ENCODE results near the gene DOCK1.
A peak's percentile ranks its signal among the peaks of the same experiment; 100 is the strongest.

The DOCK1 gene

GRCh38 chr10:127417686-127418401, 512.6 kb downstream of the DOCK1 start:
- TF ChIP-seq, protein P1, sequence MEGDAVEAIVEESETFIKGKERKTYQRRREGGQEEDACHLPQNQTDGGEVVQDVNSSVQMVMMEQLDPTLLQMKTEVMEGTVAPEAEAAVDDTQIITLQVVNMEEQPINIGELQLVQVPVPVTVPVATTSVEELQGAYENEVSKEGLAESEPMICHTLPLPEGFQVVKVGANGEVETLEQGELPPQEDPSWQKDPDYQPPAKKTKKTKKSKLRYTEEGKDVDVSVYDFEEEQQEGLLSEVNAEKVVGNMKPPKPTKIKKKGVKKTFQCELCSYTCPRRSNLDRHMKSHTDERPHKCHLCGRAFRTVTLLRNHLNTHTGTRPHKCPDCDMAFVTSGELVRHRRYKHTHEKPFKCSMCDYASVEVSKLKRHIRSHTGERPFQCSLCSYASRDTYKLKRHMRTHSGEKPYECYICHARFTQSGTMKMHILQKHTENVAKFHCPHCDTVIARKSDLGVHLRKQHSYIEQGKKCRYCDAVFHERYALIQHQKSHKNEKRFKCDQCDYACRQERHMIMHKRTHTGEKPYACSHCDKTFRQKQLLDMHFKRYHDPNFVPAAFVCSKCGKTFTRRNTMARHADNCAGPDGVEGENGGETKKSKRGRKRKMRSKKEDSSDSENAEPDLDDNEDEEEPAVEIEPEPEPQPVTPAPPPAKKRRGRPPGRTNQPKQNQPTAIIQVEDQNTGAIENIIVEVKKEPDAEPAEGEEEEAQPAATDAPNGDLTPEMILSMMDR (IDR thresholded peaks at IDR 0.05; ENCODE audit: low read depth, low read length), result no peak
- no peak overlapping the region for H3K4me3 ChIP-seq (replicated peaks in 1 of 2; ENCODE audit: low read depth in 2 of 2, low read length in 2 of 2)
- no peak for DNase-seq (ENCODE audit: low read depth in 2 of 2)

- TF ChIP-seq, protein P1 (IDR thresholded peaks at IDR 0.05; ENCODE audit: low read depth, low read length), result no peak
- DNase-seq (ENCODE audit: low read depth in 2 of 2), result no peak
- no peak overlapping the region for H3K4me3 ChIP-seq (replicated peaks in 1 of 2; ENCODE audit: low read depth in 2 of 2, low read length in 2 of 2)
Observed at GRCh38 chr10:127418536-127419168, 513.4 kb downstream of the DOCK1 start.

DNA sequence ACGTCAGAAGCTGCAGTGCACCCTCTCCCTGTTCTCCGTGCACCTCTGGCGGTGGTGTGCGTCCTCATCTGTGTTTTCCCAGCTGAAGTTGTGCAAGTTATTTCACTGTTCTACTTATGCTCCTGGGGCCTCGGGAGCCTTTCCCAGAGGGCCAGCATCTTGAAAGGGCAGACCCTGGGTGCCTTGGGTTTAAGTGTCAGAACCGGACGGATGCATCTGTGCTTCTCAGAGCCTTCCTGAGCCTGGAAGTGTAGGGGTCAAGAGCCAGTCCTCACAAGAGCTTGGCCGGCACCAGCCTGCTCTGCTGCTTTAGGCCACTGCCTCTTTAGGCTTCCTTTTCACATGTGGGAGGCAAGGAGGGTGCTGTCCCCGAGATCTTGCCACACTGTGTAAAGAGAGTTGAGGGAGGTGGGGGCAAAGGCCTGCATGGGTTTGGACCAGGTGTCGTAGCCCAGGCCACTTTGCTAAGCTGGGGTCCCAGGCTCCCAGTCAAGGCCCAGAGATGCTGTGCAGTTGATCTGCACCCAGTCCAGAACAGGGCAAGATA, 515.0 kb downstream of the DOCK1 start:
- TF ChIP-seq, protein P1 (IDR thresholded peaks at IDR 0.05; ENCODE audit: low read depth, low read length), result no peak
- DNase-seq (ENCODE audit: low read depth in 2 of 2), result no peak
- H3K4me3 ChIP-seq (replicated peaks in 1 of 2; ENCODE audit: low read depth in 2 of 2, low read length in 2 of 2), result no peak overlapping the region

DNA sequence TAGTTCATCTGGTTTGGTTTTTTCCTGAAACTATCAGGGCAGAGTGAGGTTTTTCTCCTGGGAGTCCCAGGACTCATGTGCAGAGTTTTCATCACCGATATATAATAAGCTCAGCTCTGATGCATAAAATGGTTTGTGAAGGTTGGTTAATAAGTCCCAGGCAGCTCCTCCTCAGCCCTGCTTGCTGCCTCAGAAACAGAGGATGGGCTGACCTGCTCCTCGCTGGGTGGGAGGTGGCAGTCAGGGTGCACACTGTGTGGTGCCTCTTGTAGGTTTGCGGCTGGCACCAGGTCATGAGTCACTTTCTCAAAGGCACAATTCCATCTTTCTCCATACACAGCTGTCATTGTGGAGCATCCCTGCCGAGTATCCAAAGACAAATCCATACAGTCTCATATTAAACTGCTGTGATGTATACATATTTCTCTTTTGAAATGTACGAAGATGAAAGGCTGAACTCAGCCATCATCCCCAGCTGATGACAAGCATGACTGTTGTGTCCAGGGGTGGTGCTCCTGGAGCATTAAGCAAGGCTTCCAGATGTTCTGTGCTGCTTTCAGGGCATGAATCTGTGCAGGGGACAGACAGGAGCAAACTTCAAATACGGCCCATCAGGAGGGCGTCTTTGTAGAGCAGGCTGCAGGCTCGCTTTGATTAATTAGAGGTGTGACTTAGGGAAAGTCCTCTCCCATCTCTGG, 518.1 kb downstream of the DOCK1 start:
- H3K4me3 ChIP-seq (replicated peaks in 1 of 2; ENCODE audit: low read depth in 2 of 2, low read length in 2 of 2), result no peak overlapping the region
- TF ChIP-seq, protein P1 (IDR thresholded peaks at IDR 0.05; ENCODE audit: low read depth, low read length), result no peak
- DNase-seq (ENCODE audit: low read depth in 2 of 2), result no peak

GRCh38 chr10:127424594-127425264, 519.5 kb downstream of the DOCK1 start:
- peak in 1 of 2 donors; percentile 6 for DNase-seq (ENCODE audit: low read depth in 2 of 2)
- TF ChIP-seq, protein P1 (IDR thresholded peaks at IDR 0.05; ENCODE audit: low read depth, low read length), result no peak
- no peak overlapping the region for H3K4me3 ChIP-seq (replicated peaks in 1 of 2; ENCODE audit: low read depth in 2 of 2, low read length in 2 of 2)

DNA sequence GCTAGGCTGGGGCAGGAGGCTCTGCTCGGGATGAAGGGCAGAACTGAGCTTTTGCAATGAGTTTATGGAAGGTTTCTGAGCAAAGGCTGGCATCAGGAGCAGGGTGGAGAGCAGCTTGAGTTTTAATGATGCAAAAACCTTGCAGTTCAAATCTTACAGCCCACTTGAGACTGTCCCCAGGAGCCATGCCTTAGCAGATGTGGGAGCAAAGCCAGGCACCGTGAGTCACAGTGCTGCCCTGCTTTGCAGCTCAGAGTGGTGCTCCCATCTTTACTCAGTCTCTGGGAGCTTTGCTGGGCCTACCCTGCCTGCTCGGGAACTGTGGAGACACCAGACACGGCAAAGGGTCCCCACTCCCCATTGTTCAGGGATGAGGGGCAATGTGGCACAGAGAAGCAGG, 521.5 kb downstream of the DOCK1 start:
- no peak overlapping the region for H3K4me3 ChIP-seq (replicated peaks in 1 of 2; ENCODE audit: low read depth in 2 of 2, low read length in 2 of 2)
- TF ChIP-seq, protein P1 (IDR thresholded peaks at IDR 0.05; ENCODE audit: low read depth, low read length), result no peak

More for the DNA sequence above, 521.5 kb downstream of the DOCK1 start:
- DNase-seq (ENCODE audit: low read depth in 2 of 2), result no peak
